Stimulated activated naive CD4-positive, alpha-beta T cell treated with Interleukin-2 at 50 U/mL for 16 hours (primary cell): ENCODE data around the gene RAB3IL1.

Experiments used
- DNase-seq: peaks from one replicate; lab custom pipeline; 2025; lab: John Stamatoyannopoulos, UW

Gene RAB3IL1

GRCh38 chr11:61952882-61953281 lies 35.5 kb upstream of the RAB3IL1 start:
- no peak for DNase-seq

- no peak for DNase-seq
Measured at GRCh38 chr11:61951484-61952135, 34.2 kb upstream of the RAB3IL1 start.

- no peak for DNase-seq
Measured at GRCh38 chr11:61950035-61950547, 32.7 kb upstream of the RAB3IL1 start, which contains the start of gene BEST1. Gene BEST1, plus strand, starts transcription at chr11:61950351. Its CDS starts 1,456 bp downstream, at chr11:61951807.

- no peak for DNase-seq
Measured at GRCh38 chr11:61949169-61950034, 32.0 kb upstream of the RAB3IL1 start.

GRCh38 chr11:61948505-61948904 lies 31.1 kb upstream of the RAB3IL1 start:
- no peak for DNase-seq

GRCh38 chr11:61947486-61948210 lies 30.3 kb upstream of the RAB3IL1 start:
- DNase-seq = peak; percentile 51

- no peak for DNase-seq
Measured at GRCh38 chr11:61946894-61947293, 29.5 kb upstream of the RAB3IL1 start.

- no peak for DNase-seq
Measured at GRCh38 chr11:61945191-61945590, 27.8 kb upstream of the RAB3IL1 start.

- no peak for DNase-seq
Measured at GRCh38 chr11:61940466-61940865, 23.1 kb upstream of the RAB3IL1 start.

- no peak for DNase-seq
Measured at GRCh38 chr11:61935861-61936260, 18.5 kb upstream of the RAB3IL1 start.

- no peak for DNase-seq
Measured at GRCh38 chr11:61930933-61931332, 13.6 kb upstream of the RAB3IL1 start.

GRCh38 chr11:61928606-61929005 lies 11.2 kb upstream of the RAB3IL1 start:
- no peak for DNase-seq

- DNase-seq = no peak
Measured at GRCh38 chr11:61927501-61927900, 10.1 kb upstream of the RAB3IL1 start.

- no peak for DNase-seq
Measured at GRCh38 chr11:61926235-61926634, 8.9 kb upstream of the RAB3IL1 start.

GRCh38 chr11:61925736-61926135 lies 8.4 kb upstream of the RAB3IL1 start:
- DNase-seq = no peak

GRCh38 chr11:61924064-61924455 lies 6.7 kb upstream of the RAB3IL1 start:
- no peak for DNase-seq

- DNase-seq = no peak
Measured at GRCh38 chr11:61923166-61924063, 6.0 kb upstream of the RAB3IL1 start.

- DNase-seq = no peak
Measured at GRCh38 chr11:61922539-61922938, 5.2 kb upstream of the RAB3IL1 start.

GRCh38 chr11:61921446-61921845 lies 4.1 kb upstream of the RAB3IL1 start:
- DNase-seq = no peak

GRCh38 chr11:61919705-61920631 lies 2.6 kb upstream of the RAB3IL1 start:
- DNase-seq = no peak
